LNCaP clone FGC (cell line): ENCODE measurements around the gene IL24.

Experiments
- DNase-seq: peaks from one replicate; pipeline ENCODE4 v3.0.0-alpha.2; 2011; ENCODE audit warnings: low read depth
- H3K4me3 ChIP-seq: 2 replicates; pipeline ENCODE4 v1.5.1; 2011; ENCODE audit warnings: mild to moderate bottlenecking, low read depth, low read length, control low read depth
- TF ChIP-seq, protein P1 (sequence below): IDR thresholded peaks from 2 replicates; pipeline ENCODE4 v1.5.1; 2012; ENCODE audit warnings: mild to moderate bottlenecking; ENCODE audit not compliant: control insufficient read depth, insufficient read depth; ENCODE audit errors: extremely low read depth

IL24 gene

DNA sequence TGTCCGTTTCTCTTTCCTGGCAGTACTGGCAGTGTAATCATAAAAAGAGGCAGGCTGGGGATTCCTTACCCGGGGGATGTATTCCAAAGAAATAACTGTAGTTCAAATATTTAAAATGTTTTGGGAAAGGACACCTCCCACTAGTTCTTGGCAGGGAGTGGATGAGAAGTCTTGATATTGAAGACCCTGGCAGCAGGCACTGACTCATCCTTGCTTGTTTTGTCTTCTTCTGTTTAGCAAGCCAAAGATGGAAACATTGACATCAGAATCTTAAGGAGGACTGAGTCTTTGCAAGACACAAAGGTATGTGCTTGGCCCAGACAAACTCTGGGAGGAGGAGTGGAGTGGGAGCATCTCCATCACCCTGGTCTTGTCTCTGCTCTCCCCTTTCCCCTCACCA is 31.2 kb upstream of the IL24 start:
- H3K4me3 ChIP-seq, result no peak overlapping the region
- DNase-seq, result no peak
- TF ChIP-seq, protein P1, sequence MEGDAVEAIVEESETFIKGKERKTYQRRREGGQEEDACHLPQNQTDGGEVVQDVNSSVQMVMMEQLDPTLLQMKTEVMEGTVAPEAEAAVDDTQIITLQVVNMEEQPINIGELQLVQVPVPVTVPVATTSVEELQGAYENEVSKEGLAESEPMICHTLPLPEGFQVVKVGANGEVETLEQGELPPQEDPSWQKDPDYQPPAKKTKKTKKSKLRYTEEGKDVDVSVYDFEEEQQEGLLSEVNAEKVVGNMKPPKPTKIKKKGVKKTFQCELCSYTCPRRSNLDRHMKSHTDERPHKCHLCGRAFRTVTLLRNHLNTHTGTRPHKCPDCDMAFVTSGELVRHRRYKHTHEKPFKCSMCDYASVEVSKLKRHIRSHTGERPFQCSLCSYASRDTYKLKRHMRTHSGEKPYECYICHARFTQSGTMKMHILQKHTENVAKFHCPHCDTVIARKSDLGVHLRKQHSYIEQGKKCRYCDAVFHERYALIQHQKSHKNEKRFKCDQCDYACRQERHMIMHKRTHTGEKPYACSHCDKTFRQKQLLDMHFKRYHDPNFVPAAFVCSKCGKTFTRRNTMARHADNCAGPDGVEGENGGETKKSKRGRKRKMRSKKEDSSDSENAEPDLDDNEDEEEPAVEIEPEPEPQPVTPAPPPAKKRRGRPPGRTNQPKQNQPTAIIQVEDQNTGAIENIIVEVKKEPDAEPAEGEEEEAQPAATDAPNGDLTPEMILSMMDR, result no peak

DNA sequence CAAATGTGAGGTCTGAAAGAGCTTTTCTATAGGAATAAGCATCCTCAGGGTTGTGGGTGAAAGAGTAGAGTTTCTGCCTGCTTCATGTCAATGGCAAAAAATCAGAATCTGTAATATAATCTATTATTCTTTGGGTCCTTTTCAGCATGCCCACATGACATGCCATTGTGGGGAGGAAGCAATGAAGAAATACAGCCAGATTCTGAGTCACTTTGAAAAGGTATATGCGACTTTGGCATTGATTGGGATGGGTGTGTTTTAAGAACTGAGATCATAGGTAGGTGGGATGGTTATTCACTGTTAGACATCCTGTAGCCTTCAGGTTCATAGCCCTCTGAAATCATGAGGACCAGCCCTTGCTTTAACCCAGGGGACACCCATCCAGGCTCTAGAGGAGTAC is 30.0 kb upstream of the IL24 start:
- DNase-seq, result no peak
- TF ChIP-seq, protein P1, result no peak
- no peak overlapping the region for H3K4me3 ChIP-seq

DNA sequence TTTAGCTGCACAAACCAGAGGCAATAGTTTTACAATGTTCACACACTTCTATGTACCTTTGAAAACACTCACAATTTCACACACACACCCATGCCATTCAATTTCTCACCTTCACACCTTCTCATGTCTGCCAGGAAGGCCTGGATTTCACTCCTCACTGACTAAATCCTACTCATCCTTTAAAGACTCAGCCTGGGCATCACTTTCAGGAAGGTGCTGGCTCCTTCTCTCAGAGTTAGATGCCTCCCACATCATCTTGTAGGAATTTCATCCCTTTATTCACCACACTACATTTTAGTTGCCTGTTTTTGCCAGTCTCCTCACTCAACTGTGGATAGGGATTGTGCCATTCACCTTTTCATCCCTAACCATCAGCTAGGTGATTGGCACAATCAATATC is 29.5 kb upstream of the IL24 start:
- TF ChIP-seq, protein P1, result no peak
- no peak overlapping the region for H3K4me3 ChIP-seq
- DNase-seq, result no peak

DNA sequence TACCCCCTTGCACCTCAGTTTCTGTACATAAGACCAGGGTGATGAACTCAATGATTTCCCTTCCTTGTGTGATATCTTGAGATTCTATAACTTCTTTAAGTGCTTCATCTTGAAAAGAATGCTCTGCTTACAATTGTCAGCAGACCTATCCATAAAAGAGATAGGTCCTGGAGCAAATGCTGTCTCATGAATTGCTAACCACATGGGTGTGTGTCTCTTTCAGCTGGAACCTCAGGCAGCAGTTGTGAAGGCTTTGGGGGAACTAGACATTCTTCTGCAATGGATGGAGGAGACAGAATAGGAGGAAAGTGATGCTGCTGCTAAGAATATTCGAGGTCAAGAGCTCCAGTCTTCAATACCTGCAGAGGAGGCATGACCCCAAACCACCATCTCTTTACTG is 29.0 kb upstream of the IL24 start:
- TF ChIP-seq, protein P1, result no peak
- H3K4me3 ChIP-seq, result no peak overlapping the region
- no peak for DNase-seq

DNA sequence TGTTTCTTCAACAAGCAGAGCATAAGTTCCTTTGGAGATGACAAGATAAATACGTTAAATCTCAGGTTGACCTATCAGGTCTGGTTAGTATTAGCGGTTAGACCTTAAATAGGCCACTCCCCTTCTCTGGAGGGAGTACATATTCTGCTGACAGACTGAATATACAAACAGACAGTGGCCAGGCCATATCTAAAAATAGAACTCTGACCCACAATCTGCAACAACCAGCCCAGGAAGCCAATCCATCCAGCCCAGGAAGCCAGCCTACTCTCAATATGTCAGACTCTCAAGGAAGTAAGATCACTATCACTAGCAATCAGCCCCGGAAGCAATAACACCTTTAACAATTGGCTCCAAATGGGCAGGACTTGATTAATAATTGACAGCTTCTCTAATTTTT is 25.1 kb upstream of the IL24 start:
- peak; percentile 22 for DNase-seq
- H3K4me3 ChIP-seq, result no peak overlapping the region
- TF ChIP-seq, protein P1, result no peak

DNA sequence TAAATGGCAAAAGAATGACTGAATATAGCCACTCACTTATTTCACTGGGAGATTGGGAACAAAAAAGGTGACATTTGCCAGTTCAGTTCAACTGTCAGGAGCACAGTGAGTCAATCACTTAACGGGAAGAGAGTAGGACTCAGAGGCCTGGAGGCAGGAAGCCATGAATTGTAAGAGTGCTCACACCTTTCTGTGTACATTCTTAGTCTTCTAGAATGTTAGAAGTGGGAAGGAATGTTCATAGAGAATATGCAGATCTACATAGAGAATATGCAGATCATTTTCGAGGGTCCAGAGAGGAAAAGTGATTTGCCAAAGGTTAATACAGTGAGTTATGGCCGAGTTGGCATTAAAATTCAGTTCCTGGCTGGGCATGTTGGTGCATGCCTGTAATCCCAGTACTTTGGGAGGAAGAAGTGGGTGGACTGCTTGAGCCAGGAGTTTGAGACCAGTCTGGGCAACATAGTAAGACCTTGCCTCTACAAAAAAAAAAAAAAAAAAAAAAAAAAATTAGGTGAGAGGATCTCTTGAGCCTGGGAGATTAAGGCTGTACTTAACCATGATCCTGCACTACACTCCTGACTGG is 23.5 kb upstream of the IL24 start:
- TF ChIP-seq, protein P1, result no peak
- H3K4me3 ChIP-seq, result no peak overlapping the region
- no peak for DNase-seq

DNA sequence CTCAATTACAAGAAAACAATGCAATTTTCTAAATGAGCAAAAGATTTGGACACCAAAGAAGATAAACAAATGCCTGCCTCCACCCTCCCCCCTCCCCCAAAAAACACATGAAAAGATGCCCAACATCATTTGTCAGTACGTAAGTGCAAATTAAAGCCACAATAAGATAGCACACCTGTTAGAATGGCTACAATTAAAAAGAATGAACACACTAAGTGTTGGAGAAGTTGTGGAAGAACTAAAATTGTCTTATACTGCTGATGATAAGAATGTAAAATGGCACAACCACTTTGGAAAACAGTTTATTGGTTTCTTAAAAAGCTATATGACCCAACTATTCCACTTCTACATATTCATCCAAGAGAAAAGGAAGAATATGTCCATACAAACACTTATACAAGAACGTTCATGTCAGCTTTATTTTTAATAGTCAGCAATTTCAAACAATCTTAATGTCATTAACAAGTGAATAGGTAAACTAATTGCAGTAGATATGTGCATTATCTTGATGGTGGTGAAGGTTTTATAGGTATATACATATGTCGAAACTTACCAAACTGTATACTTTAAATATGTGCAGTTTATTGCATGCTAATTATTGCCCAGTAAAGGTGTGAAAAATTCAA is 21.4 kb upstream of the IL24 start:
- TF ChIP-seq, protein P1, result no peak

More for the DNA sequence above, 21.4 kb upstream of the IL24 start:
- DNase-seq, result no peak
- no peak overlapping the region for H3K4me3 ChIP-seq
